HG02759 (cell line): ENCODE results near the gene TMIGD3.
"Not testable (repeated sequence)": the region's sequence is repeated elsewhere in the genome, so short reads cannot be mapped to it uniquely, and the experiment has no call there.

ENCODE experiments used
- ATAC-seq: cut with Tn5 transposase; IDR thresholded peaks from one replicate; pipeline ENCODE4 v1.9.1; 2021; ENCODE audit warnings: mild to moderate bottlenecking, moderate library complexity; ENCODE audit not compliant: unreplicated experiment

The TMIGD3 gene

GRCh38 chr1:111503585-111504060 is at the start of gene TMIGD3, which contains the start of gene ADORA3:
Gene TMIGD3, minus strand, starts transcription at chr1:111503633. Its CDS starts 279 bp downstream, at chr1:111503354.
Gene ADORA3, minus strand, starts transcription at chr1:111503633. Its CDS starts 279 bp downstream, at chr1:111503354.
- no peak for ATAC-seq

GRCh38 chr1:111553196-111553595 is 49.8 kb upstream of the TMIGD3 start:
- ATAC-seq, result no peak

- ATAC-seq, result no peak
Measured at GRCh38 chr1:111552587-111552986, 49.2 kb upstream of the TMIGD3 start.

- no peak for ATAC-seq
Measured at GRCh38 chr1:111551623-111552411, 48.4 kb upstream of the TMIGD3 start.

- not testable (repeated sequence) for ATAC-seq
Measured at GRCh38 chr1:111547786-111548185, 44.4 kb upstream of the TMIGD3 start.

GRCh38 chr1:111542187-111542586 is 38.8 kb upstream of the TMIGD3 start:
- no peak for ATAC-seq

GRCh38 chr1:111541721-111542120 is 38.3 kb upstream of the TMIGD3 start:
- no peak for ATAC-seq

GRCh38 chr1:111540928-111541327 is 37.5 kb upstream of the TMIGD3 start:
- ATAC-seq, result no peak

GRCh38 chr1:111538343-111539025 is 35.1 kb upstream of the TMIGD3 start:
- no peak for ATAC-seq

GRCh38 chr1:111535256-111536191 is 32.1 kb upstream of the TMIGD3 start:
- ATAC-seq, result no peak

GRCh38 chr1:111520053-111520452 is 16.6 kb upstream of the TMIGD3 start:
- ATAC-seq, result no peak

GRCh38 chr1:111517469-111518225 is 14.2 kb upstream of the TMIGD3 start:
- ATAC-seq, result no peak

GRCh38 chr1:111516005-111516535 is 12.6 kb upstream of the TMIGD3 start:
- peak; percentile 59 for ATAC-seq

GRCh38 chr1:111515291-111516004 is 12.0 kb upstream of the TMIGD3 start:
- peak; percentile 21 for ATAC-seq

GRCh38 chr1:111513410-111514020 is 10.1 kb upstream of the TMIGD3 start:
- ATAC-seq, result no peak

GRCh38 chr1:111512931-111513330 is 9.5 kb upstream of the TMIGD3 start:
- no peak for ATAC-seq

GRCh38 chr1:111512132-111512889 is 8.9 kb upstream of the TMIGD3 start:
- ATAC-seq, result no peak

GRCh38 chr1:111511370-111511769 is 7.9 kb upstream of the TMIGD3 start:
- ATAC-seq, result no peak
